Mucosa of rectum (tissue), 2 donors: ENCODE measurements around the gene TENT5C.
"Not testable (repeated sequence)": the region's sequence is repeated elsewhere in the genome, so short reads cannot be mapped to it uniquely, and the experiment has no call there.

Source experiments
- H3K27ac ChIP-seq, 2 donors: one replicate each; pipeline ENCODE4 v1.7.0; 2013; ENCODE audit warnings: inconsistent platforms in 2 of 2, low read depth in 2 of 2, low read length in 2 of 2
- H3K27me3 ChIP-seq, 2 donors: one replicate each; pipeline ENCODE4 v1.7.0; 2013; ENCODE audit warnings: low read length in 2 of 2; ENCODE audit not compliant: control insufficient read depth in 2 of 2, insufficient read depth in 2 of 2
- H3K36me3 ChIP-seq, 2 donors: one replicate each; pipeline ENCODE4 v1.7.0; 2013; ENCODE audit warnings: low read length in 2 of 2; ENCODE audit not compliant: control insufficient read depth in 2 of 2, insufficient read depth in 2 of 2
- H3K4me1 ChIP-seq, 2 donors: one replicate each; pipeline ENCODE4 v1.7.0; 2013; ENCODE audit warnings: low read length in 2 of 2, mild to moderate bottlenecking in 1 of 2; ENCODE audit not compliant: control insufficient read depth in 2 of 2, insufficient read depth in 2 of 2
- H3K4me3 ChIP-seq, 2 donors: one replicate each; pipeline ENCODE4 v1.7.0; 2013; ENCODE audit warnings: low read length in 2 of 2
- H3K9ac ChIP-seq, 2 donors: one replicate each; pipeline ENCODE4 v1.7.0; 2013; ENCODE audit warnings: low read length in 2 of 2, low read depth in 1 of 2, mild to moderate bottlenecking in 1 of 2
- H3K9me3 ChIP-seq, 2 donors: one replicate each; pipeline ENCODE4 v1.7.0; 2013; ENCODE audit warnings: low read length in 2 of 2; ENCODE audit not compliant: control insufficient read depth in 2 of 2
- donor health status: healthy.
- donor health status: Normal muscosa, but diverticular disease.

Gene TENT5C

DNA sequence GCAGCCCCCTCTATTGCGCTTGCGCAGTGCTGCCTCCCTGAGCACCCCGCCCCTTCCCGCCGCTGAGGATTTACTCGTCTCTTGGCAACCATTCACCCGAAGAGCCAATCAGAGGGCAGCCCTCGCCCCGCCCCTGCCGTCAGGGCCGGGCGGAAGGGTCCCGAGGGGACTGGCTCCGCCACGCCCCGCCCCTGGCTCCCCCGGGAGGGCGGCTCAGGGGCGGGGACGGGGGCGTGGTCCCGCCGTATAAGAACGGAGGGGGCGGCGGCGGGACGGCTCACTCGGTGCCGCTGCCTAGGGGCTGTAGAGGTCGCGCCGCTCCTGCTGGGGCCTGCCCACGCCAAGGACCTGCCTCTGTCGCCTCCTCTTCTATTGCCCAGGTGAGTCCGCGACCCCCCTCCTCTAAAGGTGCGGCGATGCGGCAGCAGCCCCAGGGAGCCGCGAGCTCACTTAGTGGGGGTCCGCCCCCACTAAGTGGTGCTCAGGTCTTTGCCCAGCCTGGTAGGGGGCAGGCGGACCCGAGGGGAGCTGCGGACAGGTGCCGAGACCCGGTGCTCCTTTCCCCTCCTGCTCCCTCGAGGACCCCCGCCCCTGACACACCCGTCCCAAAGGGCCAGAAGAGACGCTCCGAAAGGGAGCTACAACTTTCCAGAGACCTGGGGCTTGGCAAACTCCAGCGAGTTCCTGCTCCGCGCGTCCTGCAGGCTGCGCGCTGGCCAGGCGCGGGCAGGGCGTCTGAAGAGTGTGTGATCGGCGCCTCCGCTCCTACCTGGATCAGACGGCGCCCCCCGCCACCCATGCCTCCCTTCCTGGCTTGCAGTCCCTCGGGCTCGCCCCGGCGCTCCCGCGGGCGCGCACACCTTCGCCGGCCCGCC lies at the start of gene TENT5C:
Gene TENT5C, plus strand, starts transcription at position 275 of the 875 bp plus-strand sequence. CDS start 16,821 bp downstream, outside the sequence.
- H3K27me3 ChIP-seq, result no peaks in the 10 kb centered on the region
- no peaks in the 10 kb centered on the region for H3K9me3 ChIP-seq
- peak within 1 kb of the TSS; percentile 83 to 96 for H3K4me3 ChIP-seq
- no peaks in the 10 kb centered on the region for H3K36me3 ChIP-seq
- H3K9ac ChIP-seq, result peak within 1 kb of the TSS; percentile 95 to 97
- H3K4me1 ChIP-seq, result peaks cover 17 to 23% of the 10 kb centered on the region in 2 donors
- H3K27ac ChIP-seq, result peak within 1 kb of the TSS; percentile 90 to 93

DNA sequence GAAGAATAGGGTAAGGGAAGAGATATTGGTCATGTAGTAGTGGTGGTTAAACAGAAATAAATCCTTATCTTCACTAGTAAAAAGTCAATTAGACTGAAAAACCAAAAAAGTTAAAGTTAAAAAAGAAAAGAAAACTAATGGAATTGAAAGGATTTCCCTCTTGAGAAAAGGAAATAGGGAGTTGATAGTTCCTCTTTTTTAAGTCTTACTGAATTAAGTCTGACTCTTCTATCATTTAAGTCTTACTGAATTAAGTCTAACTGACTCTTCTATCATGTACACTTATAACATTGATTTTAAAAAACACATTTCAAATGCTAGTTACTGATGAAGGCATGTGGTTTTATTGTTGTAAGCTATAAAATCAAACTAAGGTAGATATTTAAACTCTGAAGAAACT lies 49.5 kb upstream of the TENT5C start:
- Histone ChIP-seq H3K4me3 (no peak overlapping the region), H3K9ac (no peak overlapping the region), H3K36me3 (no peaks in the 10 kb centered on the region), H3K4me1 (peaks cover 0 to 3% of the 10 kb centered on the region in 2 donors), H3K27ac (no peak overlapping the region), H3K27me3 (no peaks in the 10 kb centered on the region), H3K9me3 (no peaks in the 10 kb centered on the region)

DNA sequence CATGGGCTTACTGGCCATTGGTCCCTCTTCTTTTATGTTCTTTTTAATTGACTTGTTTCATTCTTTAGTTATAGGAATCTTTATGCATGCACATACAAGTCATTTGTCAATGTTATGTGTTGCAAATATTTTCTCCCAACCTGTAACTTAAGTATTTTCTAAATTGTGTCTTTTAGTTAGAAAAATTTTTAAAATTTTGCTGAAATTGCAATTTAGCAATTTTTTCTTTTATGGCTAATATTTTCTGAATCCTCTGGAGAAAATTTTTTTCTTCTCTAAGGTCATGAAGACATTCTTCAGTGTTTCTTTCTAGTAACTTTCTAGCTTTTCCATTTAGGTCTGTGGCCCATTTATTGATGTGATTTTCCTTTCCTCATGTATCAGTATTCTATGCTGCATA lies 48.9 kb upstream of the TENT5C start:
- Histone ChIP-seq H3K9ac (no peak overlapping the region), H3K9me3 (no peaks in the 10 kb centered on the region), H3K4me3 (no peak overlapping the region), H3K4me1 (peaks cover 4 to 8% of the 10 kb centered on the region in 2 donors), H3K27me3 (no peaks in the 10 kb centered on the region), H3K36me3 (no peaks in the 10 kb centered on the region), H3K27ac (no peak overlapping the region)

DNA sequence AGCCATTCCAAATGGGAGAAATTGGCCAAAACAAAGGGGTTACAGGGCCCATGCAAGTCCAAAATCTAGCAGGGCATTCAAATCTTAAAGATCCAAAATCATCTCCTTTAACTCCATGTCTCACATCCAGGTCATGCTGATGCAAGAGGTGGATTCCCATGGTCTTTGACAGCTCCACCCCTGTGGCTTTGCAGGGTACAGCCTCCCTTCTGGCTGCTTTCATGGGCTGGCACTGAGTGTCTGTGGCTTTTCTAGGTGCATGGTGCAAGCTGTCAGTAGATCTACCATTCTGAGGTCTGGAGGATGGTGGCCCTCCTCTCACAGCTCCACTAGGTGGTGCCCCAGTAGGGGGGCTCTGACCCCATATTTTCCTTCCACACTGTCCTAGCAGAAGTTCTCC lies 47.4 kb upstream of the TENT5C start:
- H3K9me3 ChIP-seq, H3K9ac ChIP-seq, H3K4me3 ChIP-seq, H3K27me3 ChIP-seq, H3K36me3 ChIP-seq, H3K27ac ChIP-seq: not testable (repeated sequence)
- H3K4me1 ChIP-seq, result peaks cover 16 to 23% of the 10 kb centered on the region in 2 donors

DNA sequence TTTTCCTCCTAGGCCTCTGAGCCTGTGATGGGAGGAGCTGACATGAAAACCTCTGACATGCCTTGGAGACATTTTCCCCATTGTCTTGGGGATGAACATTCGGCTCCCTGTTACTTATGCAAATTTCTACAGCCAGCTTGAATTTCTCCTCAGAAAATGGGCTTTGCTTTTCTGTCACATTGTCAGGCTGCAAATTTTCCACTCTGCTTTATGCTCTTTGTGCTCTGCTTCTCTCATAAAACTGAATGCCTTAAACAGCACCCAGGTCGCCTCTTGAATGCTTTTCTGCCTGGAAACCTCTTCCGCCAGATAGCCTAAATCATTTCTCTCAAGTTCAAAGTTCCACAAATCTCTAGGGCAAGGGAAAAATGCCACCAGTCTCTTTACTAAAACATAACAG lies 46.7 kb upstream of the TENT5C start:
- no peak overlapping the region for H3K9ac ChIP-seq
- no peak overlapping the region for H3K4me3 ChIP-seq
- no peaks in the 10 kb centered on the region for H3K36me3 ChIP-seq
- H3K9me3 ChIP-seq, result no peaks in the 10 kb centered on the region
- peaks cover 16 to 30% of the 10 kb centered on the region in 2 donors for H3K4me1 ChIP-seq
- H3K27ac ChIP-seq, result no peak overlapping the region
- no peaks in the 10 kb centered on the region for H3K27me3 ChIP-seq

DNA sequence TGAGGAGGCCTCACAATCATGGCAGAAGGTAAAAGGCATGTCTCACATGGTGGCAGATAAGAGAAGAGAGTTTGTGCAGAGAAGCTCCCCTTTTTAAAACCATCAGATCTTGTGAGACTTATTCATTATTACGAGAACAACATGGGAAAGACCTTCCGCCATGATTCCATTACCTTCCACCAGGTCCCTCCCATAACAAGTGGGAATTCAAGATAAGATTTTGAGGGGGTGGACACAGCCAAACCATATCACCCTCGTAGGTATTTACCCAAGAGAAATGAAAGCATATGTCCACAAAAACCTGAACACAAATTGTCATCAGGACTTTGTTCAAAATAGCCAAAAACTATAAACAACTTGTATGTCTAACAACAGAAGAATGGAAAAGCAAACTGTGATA lies 45.9 kb upstream of the TENT5C start:
- Histone ChIP-seq H3K36me3 (no peaks in the 10 kb centered on the region), H3K9ac (no peak overlapping the region), H3K9me3 (no peaks in the 10 kb centered on the region), H3K27ac (no peak overlapping the region), H3K27me3 (no peaks in the 10 kb centered on the region), H3K4me3 (no peak overlapping the region), H3K4me1 (peaks cover 16 to 36% of the 10 kb centered on the region in 2 donors)

DNA sequence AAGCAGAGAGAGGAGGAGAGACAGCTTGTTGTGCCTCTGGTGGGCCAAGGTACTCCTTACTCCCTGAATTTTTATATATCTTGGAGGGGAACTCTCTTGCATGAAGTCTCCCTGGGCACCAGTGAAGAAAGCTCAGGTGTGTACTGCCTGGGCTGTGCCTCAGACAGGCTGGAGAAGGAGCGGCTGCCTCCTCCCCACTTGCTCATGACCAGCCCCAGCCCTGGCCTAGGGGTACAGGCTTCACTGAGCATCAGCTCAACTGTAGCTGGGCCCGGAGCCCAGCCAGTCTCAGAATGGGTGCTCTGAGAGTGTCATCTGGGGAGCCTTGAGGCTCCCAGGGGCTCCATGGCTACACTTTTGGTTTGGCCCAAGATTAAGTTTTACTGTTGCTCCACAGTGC lies 44.8 kb upstream of the TENT5C start:
- Histone ChIP-seq H3K4me3 (no peak overlapping the region), H3K36me3 (no peaks in the 10 kb centered on the region), H3K9ac (no peak overlapping the region), H3K4me1 (peaks cover 16 to 36% of the 10 kb centered on the region in 2 donors), H3K9me3 (no peaks in the 10 kb centered on the region), H3K27ac (no peak overlapping the region), H3K27me3 (no peaks in the 10 kb centered on the region)

DNA sequence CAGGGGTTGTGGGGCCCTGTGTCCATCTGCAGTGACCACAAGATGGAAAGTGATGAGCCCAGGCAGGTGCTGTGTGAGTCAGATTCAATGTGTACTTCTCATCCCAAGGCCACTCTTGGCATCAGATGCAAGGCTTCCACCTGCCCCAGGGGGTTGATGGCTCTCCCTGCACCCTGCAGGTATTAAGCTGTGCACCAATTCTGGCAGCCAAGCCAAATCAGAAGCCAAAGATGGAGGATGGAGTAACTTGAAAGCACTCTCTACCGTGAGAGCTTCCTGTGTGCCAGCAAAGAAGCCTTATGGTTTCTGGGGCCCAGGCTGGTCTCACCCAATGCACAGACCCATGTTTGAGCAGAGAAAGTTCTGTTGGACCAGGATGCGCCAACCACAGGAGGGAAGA lies 44.3 kb upstream of the TENT5C start:
- no peaks in the 10 kb centered on the region for H3K27me3 ChIP-seq
- H3K9me3 ChIP-seq, result no peaks in the 10 kb centered on the region
- no peak overlapping the region for H3K27ac ChIP-seq
- no peaks in the 10 kb centered on the region for H3K36me3 ChIP-seq
- no peak overlapping the region for H3K9ac ChIP-seq
- no peak overlapping the region for H3K4me3 ChIP-seq
- peaks cover 16 to 36% of the 10 kb centered on the region in 2 donors for H3K4me1 ChIP-seq

DNA sequence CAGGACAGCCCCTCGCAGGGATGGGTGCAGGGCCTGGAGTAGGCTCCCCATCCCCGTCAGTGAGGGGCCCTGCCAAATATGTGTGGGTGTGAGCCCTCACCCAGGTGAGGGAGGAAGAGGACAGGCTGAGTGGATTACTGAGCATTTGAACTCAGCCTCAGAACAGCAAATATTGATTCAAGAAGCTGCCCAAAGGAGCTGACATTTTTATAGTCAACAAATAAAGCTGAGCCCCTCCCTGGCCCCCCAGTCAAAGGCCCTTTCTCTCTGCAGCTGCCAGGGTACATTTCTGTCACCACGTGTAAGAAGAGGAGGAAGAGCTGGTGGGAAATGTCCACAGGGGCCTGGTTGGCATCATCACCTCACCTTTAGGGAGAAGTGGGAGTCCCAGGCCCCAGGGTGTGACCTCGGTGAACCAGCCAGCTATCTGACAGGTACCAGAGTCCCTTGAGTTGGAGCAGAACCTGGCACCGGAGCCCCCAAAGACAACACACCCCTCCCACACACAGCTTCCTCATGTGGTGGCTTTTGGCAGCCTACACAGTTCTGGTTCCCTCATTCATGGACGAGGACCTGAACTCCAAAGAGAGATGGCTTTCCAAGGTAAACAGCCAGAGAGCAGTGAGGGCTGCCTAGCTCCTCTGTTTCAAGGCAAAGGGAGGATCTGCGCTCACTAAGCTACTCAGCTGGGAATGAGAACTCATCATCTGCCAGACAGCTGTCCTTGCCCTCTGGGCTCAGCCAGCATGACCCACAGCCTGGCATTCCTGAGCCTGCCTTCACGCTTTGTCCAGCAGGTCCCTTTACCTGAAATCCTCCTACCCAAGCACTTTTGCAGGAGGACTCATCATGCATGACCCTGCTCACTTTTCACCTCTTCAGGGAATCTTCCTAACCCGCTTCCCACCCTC lies 43.0 kb upstream of the TENT5C start:
- Histone ChIP-seq H3K27me3 (no peaks in the 10 kb centered on the region), H3K4me1 (peaks cover 16 to 36% of the 10 kb centered on the region in 2 donors), H3K27ac (peak overlapping the region; percentile 52 to 71), H3K4me3 (no peak overlapping the region), H3K9ac (peak overlapping the region in 1 of 2 donors; percentile 31), H3K36me3 (no peaks in the 10 kb centered on the region), H3K9me3 (no peaks in the 10 kb centered on the region)

DNA sequence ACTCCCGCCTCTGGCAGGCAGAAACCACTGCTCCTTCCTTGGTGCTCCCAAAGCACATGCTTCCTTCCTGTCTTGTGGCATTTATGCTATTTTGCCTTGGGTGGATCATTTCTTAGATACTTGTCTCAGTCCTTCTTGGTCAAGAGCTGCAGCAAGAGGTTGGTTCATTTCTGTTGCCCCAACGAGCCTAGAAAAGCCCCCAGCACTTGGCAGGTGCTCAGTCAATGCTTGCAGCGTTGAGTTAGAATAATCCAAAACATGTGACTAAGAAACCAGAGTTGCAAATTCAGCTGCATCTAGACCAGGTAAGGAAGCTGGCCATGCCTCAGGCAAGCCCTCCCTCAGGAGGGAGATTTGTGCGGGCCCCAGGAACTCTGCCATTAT lies 42.4 kb upstream of the TENT5C start:
- Histone ChIP-seq H3K27me3 (no peaks in the 10 kb centered on the region), H3K4me1 (peaks cover 16 to 36% of the 10 kb centered on the region in 2 donors), H3K4me3 (no peak overlapping the region), H3K9me3 (no peaks in the 10 kb centered on the region), H3K36me3 (no peaks in the 10 kb centered on the region), H3K27ac (peak overlapping the region in 1 of 2 donors; percentile 71), H3K9ac (no peak overlapping the region)
